MCF 10A (cell line): Measurements from ENCODE around the gene MB21D2. TPM values are rescaled to one million over a fixed set of nuclear protein-coding genes. Genes with fewer than 3 reads are reported as not detected.

Experiments
- BruUV-seq: library from RNA; stranded (reverse); fragments of 400-500 nt; replicated peaks from 2 replicates; lab custom pipeline; 2021; lab: Mats Ljungman, UMichigan
- CTCF ChIA-PET: fragments of 300-600 bp; sonication (Branson Sonifier 250); formaldehyde crosslinking; extraction: SDS; loops from one replicate; lab custom pipeline; 2021; ENCODE audit warnings: antibody characterized with exemption, inconsistent platforms; lab: Yijun Ruan, JAX
- POLR2A ChIA-PET: fragments of 300-600, 350-650 bp; sonication (Branson Sonifier 250); formaldehyde crosslinking; extraction: SDS; loops from one replicate; lab custom pipeline; 2020; ENCODE audit warnings: antibody characterized with exemption, inconsistent platforms; lab: Yijun Ruan, JAX
- DNase-seq: peaks from one replicate; pipeline ENCODE4 v3.0.0-alpha.2; 2018; ENCODE audit not compliant: unreplicated experiment
- H3K27ac Mint-ChIP-seq: one replicate; pipeline ENCODE4 v1.8.0; 2022; ENCODE audit warnings: mild to moderate bottlenecking, low read depth, mixed read lengths; ENCODE audit not compliant: unreplicated experiment
- H3K27me3 Mint-ChIP-seq: one replicate; pipeline ENCODE4 v1.8.0; 2022; ENCODE audit warnings: mixed read lengths; ENCODE audit not compliant: insufficient read depth, unreplicated experiment
- H3K36me3 Mint-ChIP-seq: one replicate; pipeline ENCODE4 v1.8.0; 2022; ENCODE audit warnings: mild to moderate bottlenecking, moderate library complexity, mixed read lengths; ENCODE audit not compliant: insufficient read depth, unreplicated experiment
- H3K4me1 Mint-ChIP-seq: one replicate; pipeline ENCODE4 v1.8.0; 2022; ENCODE audit warnings: mixed read lengths; ENCODE audit not compliant: insufficient read depth, unreplicated experiment
- H3K4me3 Mint-ChIP-seq: one replicate; pipeline ENCODE4 v1.8.0; 2022; ENCODE audit warnings: mild to moderate bottlenecking, moderate library complexity, mixed read lengths; ENCODE audit not compliant: unreplicated experiment
- H3K9me3 Mint-ChIP-seq: one replicate; pipeline ENCODE4 v1.8.0; 2022; ENCODE audit warnings: mixed read lengths; ENCODE audit not compliant: unreplicated experiment
- CTCF ChIP-seq: fragments of 200-600 bp; IDR thresholded peaks from one replicate; pipeline ENCODE4 v1.8.0; 2022; ENCODE audit warnings: antibody characterized with exemption, mild to moderate bottlenecking; ENCODE audit not compliant: unreplicated experiment
- intact Hi-C: fragments of 100-400 bp; cut with micrococcal nuclease; formaldehyde crosslinking; loops from 2 replicates; pipeline ENCODE4 v1.14.1; 2022
- total RNA-seq: library from RNA; stranded (reverse); gene quantifications from 2 replicates; pipeline ENCODE4 v1.2.3, GENCODE V29; 2022

MB21D2 gene
- total RNA-seq, 1 experiment from 2014 or later, result 4.4 TPM

- POLR2A ChIA-PET, result no interaction called here
- intact Hi-C loops, result no loop called here
- no peaks in the 10 kb centered on the region for H3K27me3 Mint-ChIP-seq
- peaks cover 34% of the 10 kb centered on the region for H3K4me1 Mint-ChIP-seq
- peak; percentile 80 for DNase-seq
- CTCF ChIA-PET, result interaction anchor here (1.3 kb wide), 1 partner anchor 13 kb away, joined by 4 read pairs; no protein-coding TSS in a partner anchor
- H3K4me3 Mint-ChIP-seq, result no peak overlapping the region
- H3K9me3 Mint-ChIP-seq, result no peaks in the 10 kb centered on the region
- TF ChIP-seq CTCF, result no peak
- H3K36me3 Mint-ChIP-seq, result no peaks in the 10 kb centered on the region
- BruUV-seq, result no TSS peak
- H3K27ac Mint-ChIP-seq, result no peak overlapping the region
Measured at GRCh38 chr3:192875971-192876565, 41.6 kb downstream of the MB21D2 start.

- peaks cover 4% of the 10 kb centered on the region for H3K36me3 Mint-ChIP-seq
- no TSS peak for BruUV-seq
- POLR2A ChIA-PET, result no interaction called here
- no peak for DNase-seq
- peaks cover 20% of the 10 kb centered on the region for H3K4me1 Mint-ChIP-seq
- CTCF ChIA-PET, result interaction anchor here (1.6 kb wide), 1 partner anchor 171 kb away, joined by 6 read pairs; no protein-coding TSS in a partner anchor
- no peak overlapping the region for H3K4me3 Mint-ChIP-seq
- no peaks in the 10 kb centered on the region for H3K9me3 Mint-ChIP-seq
- H3K27me3 Mint-ChIP-seq, result no peaks in the 10 kb centered on the region
- intact Hi-C loops, result no loop called here
- H3K27ac Mint-ChIP-seq, result no peak overlapping the region
- no peak for TF ChIP-seq CTCF
Measured at GRCh38 chr3:192870822-192871221, 46.8 kb downstream of the MB21D2 start.

- Mint-ChIP-seq H3K27me3 (no peaks in the 10 kb centered on the region), H3K9me3 (no peaks in the 10 kb centered on the region), H3K36me3 (peaks cover 4% of the 10 kb centered on the region), H3K27ac (no peak overlapping the region), H3K4me3 (no peak overlapping the region), H3K4me1 (peaks cover 9% of the 10 kb centered on the region)
- ChIA-PET CTCF (interaction anchor here (0.6 to 1.6 kb wide), 2 partner anchors 25 to 172 kb away, joined by 3 to 6 read pairs; no protein-coding TSS in a partner anchor), POLR2A (interaction anchor here (1.5 kb wide), 1 partner anchor 10 kb away, joined by 7 read pairs; no protein-coding TSS in a partner anchor)
- BruUV-seq, result no TSS peak
- intact Hi-C loops, result no loop called here
- no peak for TF ChIP-seq CTCF
- no peak for DNase-seq
Measured at GRCh38 chr3:192869131-192870031, 48.3 kb downstream of the MB21D2 start.

- DNase-seq, result no peak
- no peaks in the 10 kb centered on the region for H3K9me3 Mint-ChIP-seq
- peaks cover 9% of the 10 kb centered on the region for H3K4me1 Mint-ChIP-seq
- POLR2A ChIA-PET, result no interaction called here
- TF ChIP-seq CTCF, result no peak
- no peak overlapping the region for H3K4me3 Mint-ChIP-seq
- BruUV-seq, result no TSS peak
- peaks cover 4% of the 10 kb centered on the region for H3K36me3 Mint-ChIP-seq
- H3K27ac Mint-ChIP-seq, result no peak overlapping the region
- CTCF ChIA-PET, result no interaction called here
- intact Hi-C loops, result no loop called here
- no peaks in the 10 kb centered on the region for H3K27me3 Mint-ChIP-seq
Measured at GRCh38 chr3:192867645-192868044, 50.0 kb downstream of the MB21D2 start.
